GM18909 (cell line): ENCODE measurements around the gene OSMR.

Experiments
- ATAC-seq: cut with Tn5 transposase; IDR thresholded peaks from one replicate; pipeline ENCODE4 v1.9.1; 2021; ENCODE audit warnings: mild to moderate bottlenecking; ENCODE audit not compliant: unreplicated experiment, poor library complexity

Gene OSMR

GRCh38 chr5:38923661-38924451 lies 78.0 kb downstream of the OSMR start:
- no peak for ATAC-seq

DNA sequence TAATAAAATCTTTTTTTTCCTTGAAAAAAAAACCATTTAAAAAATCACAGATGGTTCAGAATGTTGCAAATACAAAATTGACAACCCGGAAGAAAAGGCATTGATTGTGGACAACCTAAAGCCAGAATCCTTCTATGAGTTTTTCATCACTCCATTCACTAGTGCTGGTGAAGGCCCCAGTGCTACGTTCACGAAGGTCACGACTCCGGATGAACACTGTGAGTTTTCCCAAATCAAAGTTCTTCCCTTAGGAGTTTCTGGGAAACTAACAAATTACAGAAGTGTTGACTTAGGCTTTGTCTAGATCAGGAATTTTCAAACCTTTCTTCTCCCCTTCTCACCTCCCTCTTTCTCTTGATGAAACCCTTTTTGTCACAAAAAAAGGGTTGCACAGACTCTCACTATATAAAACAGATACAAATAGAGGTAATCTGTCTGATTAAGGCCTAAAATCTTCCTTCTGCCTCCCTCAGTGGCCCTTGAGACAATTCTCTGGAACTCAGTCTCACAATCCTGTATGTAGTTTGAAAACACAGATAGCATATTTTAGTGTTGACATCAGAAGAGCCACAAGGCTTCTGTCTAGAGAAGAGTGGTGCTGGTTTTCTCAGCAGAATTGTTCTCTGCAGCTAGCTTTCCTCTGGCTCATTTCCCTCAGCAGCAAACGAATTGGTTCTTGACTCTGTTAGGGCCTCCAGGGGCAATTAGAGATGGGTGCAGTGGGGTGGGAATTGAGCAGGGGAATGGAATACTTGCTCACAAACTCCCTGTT lies 79.5 kb downstream of the OSMR start:
- no peak for ATAC-seq

DNA sequence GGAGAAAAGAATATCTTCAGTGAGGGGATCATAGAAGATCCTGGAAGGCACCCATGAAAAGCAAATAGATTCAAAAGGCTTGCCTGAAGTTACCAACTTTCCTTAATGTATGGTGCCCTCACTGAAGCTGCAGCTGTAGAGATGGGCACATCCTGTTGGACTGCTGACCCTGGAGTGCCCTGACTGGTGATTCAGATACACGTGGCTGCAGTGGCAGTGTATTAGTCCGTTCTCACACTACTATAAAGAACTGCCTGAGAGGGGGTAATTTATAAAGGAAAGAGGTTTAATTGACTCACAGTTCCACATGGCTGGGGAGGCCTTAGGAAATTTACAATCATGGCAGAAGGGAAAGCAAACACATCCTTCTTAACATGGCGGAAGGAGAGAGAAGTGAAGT lies 80.3 kb downstream of the OSMR start:
- ATAC-seq = no peak

GRCh38 chr5:38927470-38927869 lies 81.7 kb downstream of the OSMR start:
- ATAC-seq = no peak

GRCh38 chr5:38929838-38930237 lies 84.0 kb downstream of the OSMR start:
- ATAC-seq = no peak

- ATAC-seq = no peak
These were observed 85.9 kb downstream of the OSMR start for GRCh38 chr5:38931731-38932130.

- ATAC-seq = no peak
These were observed 87.1 kb downstream of the OSMR start for GRCh38 chr5:38932854-38933408.

DNA sequence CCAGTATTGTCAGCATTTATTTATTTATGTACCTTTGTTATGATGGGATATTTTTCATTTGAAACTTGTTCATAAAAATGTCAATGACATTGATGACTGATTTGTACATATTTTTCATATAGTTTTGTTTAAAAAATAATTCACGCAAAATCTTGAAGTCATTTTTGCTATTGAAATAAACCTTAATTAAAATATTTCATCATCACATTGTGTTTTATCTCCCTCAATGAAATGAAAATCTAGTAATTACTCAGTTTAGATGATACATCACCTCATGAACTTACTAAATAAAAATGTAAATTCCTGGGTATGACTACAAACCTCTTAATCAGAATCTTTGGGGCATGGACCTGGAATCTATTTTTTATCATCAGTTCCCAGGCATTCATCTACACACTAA lies 89.6 kb downstream of the OSMR start:
- ATAC-seq = no peak

DNA sequence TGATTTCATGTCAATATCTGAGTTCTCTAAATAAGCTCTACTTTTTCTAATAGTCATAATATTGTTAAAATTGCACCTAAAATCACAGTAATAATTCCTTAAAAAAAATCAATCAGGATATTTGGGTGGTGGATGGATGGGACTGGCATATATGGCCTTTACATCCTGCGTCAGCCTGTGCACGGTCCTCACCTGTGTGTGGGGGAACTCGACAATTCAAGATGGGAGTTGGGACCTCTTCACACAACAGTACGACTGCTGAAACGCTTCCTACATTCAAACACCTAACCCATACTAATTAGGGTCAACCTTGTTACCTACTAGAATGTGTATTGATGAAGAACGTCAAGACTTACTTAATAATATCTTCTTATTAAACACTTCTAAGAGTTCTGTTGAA lies 90.5 kb downstream of the OSMR start:
- ATAC-seq = no peak

DNA sequence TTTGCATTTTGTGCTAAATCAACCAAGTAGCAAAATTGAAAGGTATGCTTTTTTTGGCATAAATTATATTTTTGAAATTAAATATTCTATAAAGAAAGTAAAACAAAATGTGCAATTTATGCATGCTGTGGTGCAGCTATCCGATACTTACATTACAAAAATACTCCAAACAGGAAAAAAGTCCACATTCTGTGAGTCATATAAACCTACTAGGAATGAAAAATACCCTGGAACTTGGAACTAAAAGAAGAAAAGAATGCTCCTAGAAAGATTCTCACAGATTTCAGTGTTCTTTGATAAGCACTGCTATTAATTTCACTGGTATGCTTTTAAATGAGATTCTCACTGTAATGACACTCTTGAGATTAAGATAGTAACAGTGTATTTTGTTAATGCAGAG lies 92.6 kb downstream of the OSMR start:
- ATAC-seq = no peak

- no peak for ATAC-seq
These were observed 93.2 kb downstream of the OSMR start for GRCh38 chr5:38938973-38939372.

- no peak for ATAC-seq
These were observed 94.5 kb downstream of the OSMR start for GRCh38 chr5:38940230-38940858.

DNA sequence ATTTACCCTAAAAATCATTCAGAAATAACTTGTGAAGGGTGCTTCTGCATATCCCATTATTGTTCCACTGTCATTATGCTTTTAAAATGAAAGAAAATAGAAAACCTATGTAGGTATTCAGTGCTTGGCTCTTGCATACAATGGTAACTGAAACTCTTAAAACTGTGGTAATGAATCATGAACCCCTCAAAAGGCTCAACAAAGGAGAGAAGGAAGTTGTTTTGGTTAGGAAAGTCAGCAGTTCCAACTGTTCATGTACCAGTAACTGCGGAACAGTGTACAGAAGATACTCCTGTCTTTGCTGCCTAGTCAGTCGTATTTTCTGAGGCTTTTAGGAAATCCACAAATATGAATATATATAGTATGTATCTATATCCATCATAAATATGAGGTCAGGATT lies 96.1 kb downstream of the OSMR start:
- ATAC-seq = no peak

DNA sequence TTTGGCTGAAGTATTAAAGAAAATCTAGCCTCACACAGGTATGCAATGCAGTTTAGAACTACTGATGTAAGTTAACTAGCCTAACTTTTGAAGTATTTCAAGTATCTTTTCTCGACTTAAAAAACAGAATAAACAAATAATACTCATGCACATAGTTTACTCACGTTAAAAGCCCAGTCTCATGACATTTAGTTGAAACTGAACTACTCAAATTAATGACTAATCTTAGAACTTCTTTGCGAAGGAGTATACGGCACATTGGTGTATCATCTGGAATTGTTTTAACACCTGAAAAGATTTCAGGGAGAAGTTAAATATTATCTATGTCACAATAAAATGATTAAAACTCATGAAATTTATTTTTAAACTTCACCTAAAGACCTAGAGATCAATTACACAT lies 98.5 kb downstream of the OSMR start:
- no peak for ATAC-seq

DNA sequence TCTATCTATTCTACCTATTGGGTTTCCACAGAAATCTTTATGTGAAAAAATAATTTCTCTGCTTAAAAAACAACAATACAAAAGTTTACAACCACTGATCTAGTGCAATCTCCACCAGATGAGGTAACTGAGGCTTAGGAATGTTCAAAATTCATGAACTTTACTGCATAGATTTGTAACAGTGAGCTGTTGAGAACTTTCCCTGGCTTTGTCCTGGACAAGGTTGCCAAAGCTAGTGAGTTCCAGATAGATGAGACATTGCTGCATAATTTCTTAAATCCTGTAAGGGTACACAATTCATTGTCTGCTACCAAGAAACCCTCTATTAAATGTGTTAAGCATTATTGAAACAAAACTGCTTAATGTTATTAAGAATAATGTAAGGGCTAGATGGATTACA lies 102.7 kb downstream of the OSMR start:
- ATAC-seq = no peak

- no peak for ATAC-seq
These were observed 107.7 kb downstream of the OSMR start for GRCh38 chr5:38953426-38954012.

GRCh38 chr5:38961691-38962090 lies 115.9 kb downstream of the OSMR start:
- ATAC-seq = no peak

DNA sequence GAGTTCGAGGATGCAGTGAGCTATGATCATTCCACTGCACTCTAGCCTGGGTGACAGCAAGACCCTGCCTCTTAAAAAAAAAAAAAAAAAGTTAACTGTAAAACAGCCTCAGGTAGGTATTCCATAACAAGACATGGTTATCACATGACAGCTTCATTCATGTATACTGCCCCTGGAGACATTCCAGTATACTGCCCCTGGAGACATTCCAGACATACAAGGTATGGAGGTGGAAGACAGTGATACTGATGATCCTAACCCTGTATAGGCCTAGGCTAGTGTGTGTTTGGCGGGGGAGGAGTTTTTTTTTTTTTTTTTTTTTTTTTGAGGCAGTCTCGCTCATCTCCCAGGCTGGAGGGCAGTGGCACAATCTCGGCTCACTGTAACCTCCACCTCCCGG lies 122.9 kb downstream of the OSMR start:
- no peak for ATAC-seq

GRCh38 chr5:38978036-38978435 lies 132.2 kb downstream of the OSMR start:
- no peak for ATAC-seq

DNA sequence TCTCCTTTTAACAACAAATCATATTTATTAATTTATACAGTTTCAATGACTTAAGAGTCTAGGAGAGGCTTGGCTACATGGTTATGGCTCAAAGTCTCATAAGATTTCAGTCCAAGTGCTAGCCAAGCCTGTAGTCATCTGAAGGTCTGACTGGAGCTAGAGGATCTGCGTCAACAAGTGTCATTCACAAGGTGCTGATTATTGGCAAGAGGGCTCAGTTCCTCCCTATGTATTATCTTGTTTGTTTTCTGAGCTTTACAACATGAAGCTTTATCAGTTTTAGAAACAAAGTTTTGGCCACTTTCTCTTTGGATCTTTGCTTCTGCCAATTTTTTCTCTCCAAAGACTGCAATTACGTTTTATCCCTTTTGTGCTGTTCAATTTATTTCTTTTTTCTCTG lies 133.7 kb downstream of the OSMR start:
- ATAC-seq = no peak
